AG20443 (cell line): ENCODE measurements around the gene ZNF638.
A peak's percentile ranks its signal among the peaks of the same experiment; 100 is the strongest.

Experiments
- DNase-seq: peaks from one replicate; pipeline ENCODE4 v3.0.0; 2012; ENCODE audit warnings: low spot score, mixed read lengths

ZNF638 gene

DNA sequence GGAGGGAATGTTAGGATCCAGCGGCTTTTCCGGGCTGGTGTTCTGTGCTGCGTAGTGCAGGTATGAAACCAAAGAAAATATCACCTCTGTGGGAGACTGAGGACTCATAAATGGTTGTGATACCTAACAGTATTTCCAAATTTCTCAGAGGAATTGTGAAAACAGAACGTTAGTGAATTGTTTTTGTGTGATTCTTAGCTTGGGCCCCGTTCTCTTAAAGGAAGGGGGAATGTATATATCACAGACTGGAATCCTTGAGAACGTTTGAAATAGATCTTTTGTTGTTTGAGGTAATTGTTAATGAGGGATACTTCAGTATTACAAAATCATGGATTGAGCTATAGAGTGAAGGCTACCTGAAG is 834 bp downstream of the ZNF638 start:
- DNase-seq: no peak

DNA sequence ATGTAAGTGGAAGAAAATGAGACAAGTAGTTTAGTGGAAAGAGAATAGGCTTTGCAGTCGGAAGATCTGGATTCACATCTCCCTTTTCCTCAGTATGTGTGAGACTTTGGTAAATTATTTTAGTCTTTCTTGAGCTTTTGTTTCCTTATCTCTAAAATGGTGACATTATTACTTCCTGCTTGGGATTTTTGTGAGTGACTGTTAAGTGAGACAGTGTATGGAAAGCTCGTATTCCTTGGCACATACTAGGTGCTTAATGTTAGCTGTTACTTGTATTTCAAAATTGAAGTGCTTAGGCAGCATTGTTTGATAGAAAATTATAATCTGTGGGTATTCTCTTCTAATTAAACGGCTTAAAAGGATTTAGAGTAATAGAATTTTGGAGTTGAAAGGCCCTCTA is 2.0 kb downstream of the ZNF638 start:
- no peak for DNase-seq

DNA sequence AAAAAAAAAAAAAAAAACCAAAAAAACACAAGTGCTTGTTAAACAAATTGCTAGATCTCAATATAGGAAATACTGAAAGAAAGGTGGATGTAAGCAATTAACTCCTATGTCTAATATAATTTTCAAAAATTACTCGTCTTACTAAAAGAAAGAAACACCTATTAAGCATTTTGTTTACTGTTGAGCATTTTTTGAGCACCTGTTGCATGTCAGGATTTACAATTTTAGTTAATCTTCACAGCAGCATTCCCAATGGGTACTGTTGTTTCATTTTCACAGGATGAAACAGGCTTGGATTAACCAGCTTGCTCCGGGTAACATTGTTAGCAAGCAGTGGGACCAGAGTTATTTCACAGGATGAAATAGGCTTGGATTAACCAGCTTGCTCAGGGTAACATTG is 4.8 kb downstream of the ZNF638 start:
- no peak for DNase-seq

DNA sequence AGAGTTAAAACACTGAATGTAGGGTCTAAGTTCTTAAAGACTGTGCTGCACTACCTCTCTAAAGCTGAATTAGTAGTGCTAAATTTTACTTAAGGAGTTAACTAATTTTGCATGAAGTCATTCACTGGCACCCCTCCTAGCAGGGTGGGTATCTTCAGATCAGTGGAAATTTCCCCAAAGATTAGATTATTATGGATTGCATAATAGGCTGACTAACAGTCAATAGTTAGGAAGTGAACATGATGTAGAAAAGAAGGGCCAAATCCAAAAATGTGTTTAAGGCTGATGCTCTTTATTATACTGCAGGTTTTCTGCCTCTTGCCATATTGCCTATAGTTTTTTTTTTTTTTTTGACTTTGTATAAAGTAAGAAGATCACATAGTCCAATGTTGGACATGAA is 5.2 kb downstream of the ZNF638 start:
- DNase-seq: peak; percentile 58

DNA sequence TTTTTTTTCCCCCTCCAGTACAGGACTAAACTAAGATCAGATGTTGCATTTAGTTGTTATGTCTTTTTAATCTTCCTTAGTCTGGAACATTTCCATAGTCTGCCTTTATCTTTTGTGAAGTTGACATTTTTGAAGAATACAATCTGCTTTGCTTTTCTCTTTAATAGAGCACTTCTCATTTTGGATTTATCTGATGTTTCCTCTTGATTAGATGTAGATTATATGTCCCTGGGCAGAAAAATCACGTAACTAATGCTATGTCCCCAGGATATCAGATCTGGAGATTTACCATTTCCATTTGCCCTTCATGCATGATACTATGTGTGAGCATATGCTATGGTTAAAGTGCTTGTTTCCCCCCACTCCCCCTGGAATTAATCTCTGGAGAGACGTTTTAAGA is 6.2 kb downstream of the ZNF638 start:
- no peak for DNase-seq

GRCh38 chr2:71339685-71340084 is 8.1 kb downstream of the ZNF638 start:
- DNase-seq: no peak

- DNase-seq: no peak
Measured at GRCh38 chr2:71340176-71340575, 8.6 kb downstream of the ZNF638 start.

- no peak for DNase-seq
Measured at GRCh38 chr2:71341645-71342044, 10.1 kb downstream of the ZNF638 start.

GRCh38 chr2:71346065-71346464 is 14.5 kb downstream of the ZNF638 start:
- DNase-seq: no peak

GRCh38 chr2:71347517-71347916 is 15.9 kb downstream of the ZNF638 start:
- DNase-seq: peak; percentile 32

GRCh38 chr2:71348302-71348701 is 16.7 kb downstream of the ZNF638 start:
- peak; percentile 30 for DNase-seq

- DNase-seq: no peak
Measured at GRCh38 chr2:71353248-71353647, 21.7 kb downstream of the ZNF638 start.

GRCh38 chr2:71358931-71359671 is 27.5 kb downstream of the ZNF638 start:
- peak; percentile 43 for DNase-seq

GRCh38 chr2:71360434-71360975 is 28.9 kb downstream of the ZNF638 start:
- DNase-seq: no peak

- DNase-seq: no peak
Measured at GRCh38 chr2:71361631-71362030, 30.0 kb downstream of the ZNF638 start.

DNA sequence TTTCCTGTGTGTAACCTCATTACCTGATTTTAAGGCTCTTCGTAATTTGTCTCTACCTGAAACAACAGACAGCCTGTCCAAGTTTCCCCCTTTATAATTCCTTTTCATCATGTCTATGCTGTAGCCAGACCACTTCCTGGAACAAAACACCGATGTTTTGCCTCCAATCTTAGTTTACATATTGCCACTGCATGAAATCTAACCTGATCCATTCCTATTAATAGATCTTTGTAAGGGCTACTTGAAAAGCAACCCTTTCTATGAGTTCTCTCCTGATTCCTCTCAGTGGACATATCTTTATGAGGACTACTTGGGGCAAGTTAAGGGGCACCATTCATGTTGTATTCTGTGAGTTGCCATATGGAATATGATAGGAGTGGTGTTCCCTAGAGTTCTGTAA is 30.9 kb downstream of the ZNF638 start:
- no peak for DNase-seq

DNA sequence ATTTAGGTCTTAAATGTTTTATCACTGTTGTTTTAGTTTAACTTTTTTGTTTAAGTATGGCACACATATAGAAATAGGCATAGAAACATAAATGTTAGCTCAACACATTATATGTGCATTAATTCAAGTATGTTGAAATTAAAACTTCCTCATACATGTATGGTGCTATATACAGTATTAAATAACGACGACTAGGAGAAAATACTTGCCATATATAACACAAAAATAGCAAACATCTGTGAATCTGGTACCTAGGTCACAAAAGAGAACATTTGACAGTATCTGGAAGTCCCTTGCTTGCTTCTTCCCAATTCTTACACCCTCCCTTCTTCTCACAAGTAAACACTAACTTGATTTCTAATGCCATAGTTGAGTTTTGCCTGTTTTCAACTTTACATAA is 38.4 kb downstream of the ZNF638 start:
- no peak for DNase-seq

DNA sequence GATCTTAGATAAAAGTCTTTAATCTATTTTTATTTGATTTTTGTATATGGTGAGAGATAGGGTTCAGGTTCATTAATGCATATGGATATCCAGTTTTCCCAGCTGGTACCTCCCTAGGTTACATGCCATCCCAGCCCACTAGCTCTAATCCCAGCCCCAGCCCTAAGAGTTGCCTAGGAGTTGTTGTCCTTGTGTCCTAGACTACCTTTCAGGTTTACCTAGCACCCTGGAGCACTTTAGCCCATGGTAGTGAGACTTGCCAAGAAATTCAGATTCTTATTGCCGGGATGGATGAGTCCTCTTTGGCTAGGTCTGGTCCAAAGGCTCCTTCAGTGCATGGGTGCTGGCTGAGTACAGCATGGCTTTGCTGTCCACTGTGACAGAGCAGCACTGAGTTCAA is 40.5 kb downstream of the ZNF638 start:
- no peak for DNase-seq

- peak; percentile 53 for DNase-seq
Measured at GRCh38 chr2:71379086-71379485, 47.5 kb downstream of the ZNF638 start.

GRCh38 chr2:71380665-71381064 is 49.1 kb downstream of the ZNF638 start:
- DNase-seq: no peak

DNA sequence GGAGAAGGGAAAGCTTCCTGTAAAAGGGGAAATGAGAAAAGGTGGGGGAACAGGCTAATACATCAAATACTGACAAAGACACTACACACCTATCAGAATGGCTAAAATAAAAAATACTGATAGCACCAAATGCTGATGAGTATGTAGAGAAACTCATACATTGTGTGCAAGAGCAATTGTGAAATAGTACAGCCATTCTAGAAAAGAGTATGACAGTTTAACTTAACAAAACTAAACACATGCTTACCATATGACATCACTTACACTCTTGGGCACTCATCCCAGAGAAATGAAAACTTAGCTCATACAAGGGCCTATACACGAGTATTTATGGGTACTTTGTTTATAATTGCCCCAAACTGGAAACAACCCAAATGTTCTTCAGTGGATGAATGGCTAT is 53.4 kb downstream of the ZNF638 start:
- peak; percentile 32 for DNase-seq

DNA sequence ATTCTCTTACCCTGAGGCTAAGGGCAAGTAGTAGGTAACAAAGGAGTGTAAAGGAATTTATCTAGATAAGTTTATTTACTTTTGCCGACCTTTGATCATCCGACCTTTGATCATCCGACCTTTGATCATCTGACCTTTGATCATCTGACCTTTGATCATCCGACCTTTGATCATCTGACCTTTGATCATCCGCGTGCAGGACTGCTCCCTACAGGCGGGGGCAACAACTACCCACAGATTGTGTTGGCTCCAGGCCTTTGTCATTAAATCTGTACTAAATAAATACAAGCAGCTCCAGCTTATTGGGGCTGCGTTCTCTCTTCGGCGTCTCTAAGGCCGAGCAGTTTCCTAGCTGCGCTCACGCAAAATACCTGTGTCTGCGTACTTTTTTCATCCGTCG is 56.6 kb downstream of the ZNF638 start:
- no peak for DNase-seq

DNA sequence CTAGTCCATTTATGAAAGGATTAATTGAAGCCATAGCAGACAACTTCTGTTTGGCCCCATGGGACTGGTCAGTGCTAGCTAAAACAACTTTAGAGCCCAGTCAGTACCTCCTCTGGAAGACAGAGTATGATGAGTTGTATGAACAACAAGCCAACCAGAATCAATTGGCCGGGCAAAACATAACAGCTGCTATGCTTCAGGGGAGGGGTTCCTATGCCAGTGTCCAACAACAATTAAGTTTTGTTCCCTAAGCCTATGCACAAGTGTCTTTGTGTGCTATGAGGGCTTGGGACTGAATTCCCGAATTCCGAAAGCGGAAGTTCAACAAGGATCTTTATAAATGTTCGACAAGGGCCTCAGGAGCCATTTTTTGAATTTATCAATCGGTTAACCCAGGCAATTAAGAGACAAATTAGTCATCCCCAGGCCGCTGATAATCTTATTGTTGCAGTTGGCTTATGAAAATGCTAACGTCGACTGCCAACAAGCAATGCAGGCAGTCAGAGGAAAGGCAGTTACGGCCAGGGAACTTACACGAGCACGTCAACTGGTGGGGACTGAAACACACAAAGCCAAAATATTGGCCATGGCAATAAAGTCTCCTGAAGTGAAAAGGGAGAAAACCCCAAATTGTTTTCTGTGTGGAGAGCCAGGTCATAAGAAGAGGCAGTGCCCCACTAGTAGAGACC is 57.9 kb downstream of the ZNF638 start:
- no peak for DNase-seq

DNA sequence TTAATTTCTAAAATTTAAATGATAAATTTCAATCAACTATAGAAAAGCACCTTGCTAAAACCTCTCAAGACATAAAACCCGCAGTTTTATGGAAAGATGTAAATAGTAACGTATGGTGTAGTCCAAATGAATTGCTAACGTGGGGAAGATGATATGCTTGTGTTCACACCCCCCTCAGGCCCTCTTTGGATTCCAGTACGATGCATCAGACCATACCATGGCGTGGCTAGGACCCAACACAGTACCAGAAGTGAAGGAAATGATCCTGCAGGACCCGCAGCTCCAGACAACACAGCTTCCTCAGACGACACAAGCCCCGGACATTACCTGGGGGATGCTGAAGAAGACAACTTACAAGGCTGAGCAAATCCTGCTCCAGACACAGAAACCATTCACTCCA is 61.6 kb downstream of the ZNF638 start:
- DNase-seq: no peak
